Measurements from ENCODE around the gene ZSCAN23.

Gene ZSCAN23

GRCh38 chr6:28462401-28462800 lies 19.1 kb upstream of the ZSCAN23 start:
- no peak for TF ChIP-seq CREB1 (IDR thresholded peaks at IDR 0.05; ENCODE audit: low read depth)
- no peak for TF ChIP-seq ZBTB7A (IDR thresholded peaks at IDR 0.05; ENCODE audit: low read depth)
- no peak for TF ChIP-seq RAD21 (IDR thresholded peaks at IDR 0.05; ENCODE audit: low read depth)
- TF ChIP-seq REST (IDR thresholded peaks at IDR 0.05; ENCODE audit: low read depth): no peak
- no peak for TF ChIP-seq EP300 (IDR thresholded peaks at IDR 0.05; ENCODE audit: borderline replicate concordance)
- no peak for TF ChIP-seq TCF12 (IDR thresholded peaks at IDR 0.05; ENCODE audit: low read depth)
- no peak for TF ChIP-seq TAF1 (IDR thresholded peaks at IDR 0.05; ENCODE audit: low read depth)
- no peak for TF ChIP-seq FOXM1 (IDR thresholded peaks at IDR 0.05; ENCODE audit: borderline replicate concordance, low read depth)
- no peak for TF ChIP-seq MAX (IDR thresholded peaks at IDR 0.05)
- TF ChIP-seq, protein P1, sequence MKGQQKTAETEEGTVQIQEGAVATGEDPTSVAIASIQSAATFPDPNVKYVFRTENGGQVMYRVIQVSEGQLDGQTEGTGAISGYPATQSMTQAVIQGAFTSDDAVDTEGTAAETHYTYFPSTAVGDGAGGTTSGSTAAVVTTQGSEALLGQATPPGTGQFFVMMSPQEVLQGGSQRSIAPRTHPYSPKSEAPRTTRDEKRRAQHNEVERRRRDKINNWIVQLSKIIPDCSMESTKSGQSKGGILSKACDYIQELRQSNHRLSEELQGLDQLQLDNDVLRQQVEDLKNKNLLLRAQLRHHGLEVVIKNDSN (IDR thresholded peaks at IDR 0.05): no peak
- TF ChIP-seq EGR1 (IDR thresholded peaks at IDR 0.05): no peak
- no peak for TF ChIP-seq TEAD4 (IDR thresholded peaks at IDR 0.05)
- no peak for TF ChIP-seq YY1 (IDR thresholded peaks at IDR 0.05; ENCODE audit: low read depth)
- no peak for TF ChIP-seq NFIC (IDR thresholded peaks at IDR 0.05)
- no peak for TF ChIP-seq CEBPB (IDR thresholded peaks at IDR 0.05)

- TF ChIP-seq TAF1 (IDR thresholded peaks at IDR 0.05; ENCODE audit: low read depth): no peak
- no peak for TF ChIP-seq CEBPB (IDR thresholded peaks at IDR 0.05)
Observed at GRCh38 chr6:28458568-28458967, 15.3 kb upstream of the ZSCAN23 start.

- no peak for TF ChIP-seq TEAD4 (IDR thresholded peaks at IDR 0.05)
- TF ChIP-seq EGR1 (IDR thresholded peaks at IDR 0.05): no peak
- no peak for TF ChIP-seq CEBPB (IDR thresholded peaks at IDR 0.05)
- no peak for TF ChIP-seq RAD21 (IDR thresholded peaks at IDR 0.05; ENCODE audit: low read depth)
- TF ChIP-seq TAF1 (IDR thresholded peaks at IDR 0.05; ENCODE audit: low read depth): no peak
- no peak for TF ChIP-seq EP300 (IDR thresholded peaks at IDR 0.05; ENCODE audit: borderline replicate concordance)
- TF ChIP-seq TCF12 (IDR thresholded peaks at IDR 0.05; ENCODE audit: low read depth): no peak
- TF ChIP-seq NFIC (IDR thresholded peaks at IDR 0.05): no peak
- no peak for TF ChIP-seq ZBTB7A (IDR thresholded peaks at IDR 0.05; ENCODE audit: low read depth)
- TF ChIP-seq MAX (IDR thresholded peaks at IDR 0.05): no peak
- TF ChIP-seq YY1 (IDR thresholded peaks at IDR 0.05; ENCODE audit: low read depth): no peak
- TF ChIP-seq FOXM1 (IDR thresholded peaks at IDR 0.05; ENCODE audit: borderline replicate concordance, low read depth): no peak
- no peak for TF ChIP-seq CREB1 (IDR thresholded peaks at IDR 0.05; ENCODE audit: low read depth)
- TF ChIP-seq, protein P1 (IDR thresholded peaks at IDR 0.05): no peak
Observed at GRCh38 chr6:28449056-28449455, 5.8 kb upstream of the ZSCAN23 start.

DNA sequence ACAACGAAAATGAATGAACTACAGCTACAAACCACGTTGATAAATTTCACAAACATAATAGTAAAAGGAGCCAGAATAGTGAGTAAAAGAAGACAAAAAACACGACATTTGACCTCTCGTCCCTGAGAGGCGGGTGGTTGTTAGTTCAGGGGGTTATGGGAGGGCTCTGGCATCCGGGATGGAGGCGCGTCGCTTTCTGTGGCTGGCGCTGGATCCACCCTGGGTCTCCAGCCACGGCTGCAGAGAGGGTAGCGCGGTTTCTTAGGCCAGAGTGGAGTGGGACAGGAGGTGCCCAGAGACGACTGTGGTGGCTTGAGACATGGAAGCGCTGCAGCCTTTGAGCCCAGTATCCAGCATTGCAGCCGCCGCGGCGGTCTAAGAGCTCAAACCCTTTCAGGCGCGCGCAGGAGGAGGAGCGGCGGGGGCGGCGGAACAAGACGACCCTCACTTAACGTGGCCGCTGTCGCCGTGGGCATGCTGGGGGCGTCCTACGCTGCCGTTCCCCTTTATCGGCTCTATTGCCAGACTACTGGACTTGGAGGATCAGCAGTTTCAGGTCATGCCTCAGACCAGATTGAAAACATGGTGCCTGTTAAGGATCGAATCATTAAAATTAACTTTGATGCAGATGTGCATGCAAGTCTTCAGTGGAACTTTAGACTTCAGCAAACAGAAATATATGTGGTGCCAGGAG lies 3.7 kb upstream of the ZSCAN23 start:
- TF ChIP-seq ZBTB7A (IDR thresholded peaks at IDR 0.05; ENCODE audit: low read depth) (0 out of 2 replicates have a peak, but pooled peaks have one; percentile 32), EP300 (IDR thresholded peaks at IDR 0.05; ENCODE audit: borderline replicate concordance) (no peak)

DNA sequence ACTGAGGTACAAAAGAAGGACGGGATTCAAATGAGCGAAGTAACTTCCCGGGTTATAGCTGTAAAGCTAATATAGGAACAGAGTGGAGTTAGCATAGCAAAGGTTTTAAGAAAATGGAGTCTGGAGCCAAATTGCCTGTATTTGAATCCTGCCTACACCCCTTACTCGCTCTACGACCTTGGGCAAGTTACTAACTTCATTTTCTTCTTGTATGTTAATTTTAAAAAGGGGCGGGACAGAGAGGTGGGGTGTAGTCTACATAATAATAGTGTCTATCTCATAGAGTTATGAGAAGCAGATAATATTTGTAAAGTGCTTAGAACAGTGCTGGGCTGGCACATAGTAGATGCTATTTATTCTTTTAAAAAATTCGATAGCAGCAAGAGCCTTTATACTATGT lies 705 bp downstream of the ZSCAN23 start:
- TF ChIP-seq FOXM1 (IDR thresholded peaks at IDR 0.05; ENCODE audit: borderline replicate concordance, low read depth): no peak
- no peak for TF ChIP-seq EP300 (IDR thresholded peaks at IDR 0.05; ENCODE audit: borderline replicate concordance)
- no peak for TF ChIP-seq TAF1 (IDR thresholded peaks at IDR 0.05; ENCODE audit: low read depth)
- TF ChIP-seq ZBTB7A (IDR thresholded peaks at IDR 0.05; ENCODE audit: low read depth): no peak
- no peak for TF ChIP-seq CEBPB (IDR thresholded peaks at IDR 0.05)
- TF ChIP-seq CREB1 (IDR thresholded peaks at IDR 0.05; ENCODE audit: low read depth): no peak
- TF ChIP-seq RAD21 (IDR thresholded peaks at IDR 0.05; ENCODE audit: low read depth): no peak
- TF ChIP-seq NFIC (IDR thresholded peaks at IDR 0.05): no peak
- no peak for TF ChIP-seq TCF12 (IDR thresholded peaks at IDR 0.05; ENCODE audit: low read depth)
- no peak for TF ChIP-seq TEAD4 (IDR thresholded peaks at IDR 0.05)
- TF ChIP-seq YY1 (IDR thresholded peaks at IDR 0.05; ENCODE audit: low read depth): no peak
- TF ChIP-seq MAX (IDR thresholded peaks at IDR 0.05): no peak
- TF ChIP-seq EGR1 (IDR thresholded peaks at IDR 0.05): no peak
- no peak for TF ChIP-seq REST (IDR thresholded peaks at IDR 0.05; ENCODE audit: low read depth)
- TF ChIP-seq, protein P1 (IDR thresholded peaks at IDR 0.05): no peak

All from Ishikawa (cell line).